Pons (tissue), 1 donor: ENCODE measurements around the gene TBC1D2.

Experiments used
- DNase-seq: peaks from one replicate; pipeline ENCODE4 v3.0.0-alpha.2; 2016; ENCODE audit warnings: low spot score

The TBC1D2 gene

DNA sequence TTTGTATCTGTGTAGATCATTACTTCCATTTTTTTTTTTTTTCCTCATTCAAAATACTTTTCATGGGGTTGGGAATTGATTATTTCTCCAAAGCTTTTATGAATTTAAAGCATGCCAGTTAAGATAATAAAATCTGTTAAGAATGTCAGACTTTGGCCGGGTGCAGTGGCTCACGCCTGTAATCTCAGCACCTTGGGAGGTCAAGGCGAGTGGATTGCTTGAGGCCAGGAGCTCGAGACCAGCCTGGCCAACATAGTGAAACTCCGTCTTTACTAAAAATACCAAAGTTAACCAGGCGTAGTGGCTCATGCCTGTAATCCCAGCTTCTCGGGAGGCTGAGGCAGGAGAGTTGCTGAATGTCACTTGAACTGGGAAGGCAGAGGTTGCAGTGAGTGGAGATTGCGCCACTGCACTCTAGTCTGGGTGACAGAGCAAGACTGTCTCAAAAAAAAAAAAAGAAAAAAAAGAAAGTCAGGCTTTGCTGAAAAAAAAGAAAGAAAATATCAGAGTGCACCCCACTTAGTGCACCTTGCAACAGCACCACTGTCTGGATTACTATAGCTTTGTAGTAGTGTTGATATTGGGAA lies 18.5 kb downstream of the TBC1D2 start:
- DNase-seq: no peak

- no peak for DNase-seq
Observed at GRCh38 chr9:98235126-98235525, 20.3 kb downstream of the TBC1D2 start.

- DNase-seq: no peak
Observed at GRCh38 chr9:98234245-98234825, 21.1 kb downstream of the TBC1D2 start.

- DNase-seq: no peak
Observed at GRCh38 chr9:98232926-98233325, 22.5 kb downstream of the TBC1D2 start.

DNA sequence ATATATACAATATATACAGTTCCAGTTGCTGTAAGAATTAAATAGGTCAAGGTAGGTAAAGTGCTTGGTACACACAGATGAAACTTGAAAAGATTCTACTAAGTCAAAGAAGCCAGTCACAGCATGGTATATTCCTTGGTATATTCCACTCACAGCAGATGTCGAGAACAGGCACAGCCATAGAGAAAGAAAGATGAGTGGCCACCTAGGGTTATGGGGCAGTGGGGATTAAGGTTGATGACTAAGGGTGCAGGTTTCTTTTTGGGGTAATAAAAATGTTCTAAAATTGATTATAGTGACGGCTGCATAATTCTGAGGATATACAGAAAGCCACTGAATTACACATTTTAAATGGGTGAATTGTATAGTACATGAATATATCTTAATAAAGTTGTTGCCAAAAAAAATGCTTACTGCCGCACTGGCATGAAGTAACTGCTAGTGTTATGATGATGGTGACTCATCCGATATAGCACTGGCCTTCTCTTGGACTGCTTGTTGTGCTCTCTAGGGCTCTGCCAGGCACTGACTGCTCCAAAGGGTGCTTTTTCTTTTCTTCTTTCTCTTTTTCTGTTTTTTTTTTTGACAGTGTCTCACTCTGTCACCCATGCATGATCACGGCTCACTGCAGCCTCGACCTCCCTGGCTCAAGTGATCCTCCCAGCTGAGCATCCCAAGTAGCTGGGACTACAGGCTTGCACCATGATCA lies 23.5 kb downstream of the TBC1D2 start:
- DNase-seq: peak; percentile 32

GRCh38 chr9:98230789-98231188 lies 24.7 kb downstream of the TBC1D2 start:
- no peak for DNase-seq

GRCh38 chr9:98230304-98230703 lies 25.1 kb downstream of the TBC1D2 start:
- no peak for DNase-seq

GRCh38 chr9:98229620-98230019 lies 25.8 kb downstream of the TBC1D2 start:
- DNase-seq: no peak

- no peak for DNase-seq
Observed at GRCh38 chr9:98229090-98229395, 26.4 kb downstream of the TBC1D2 start.

- DNase-seq: no peak
Observed at GRCh38 chr9:98228392-98229089, 26.9 kb downstream of the TBC1D2 start.

GRCh38 chr9:98227883-98228282 lies 27.6 kb downstream of the TBC1D2 start:
- DNase-seq: no peak

GRCh38 chr9:98226957-98227356 lies 28.5 kb downstream of the TBC1D2 start:
- DNase-seq: no peak

GRCh38 chr9:98226516-98226915 lies 28.9 kb downstream of the TBC1D2 start:
- no peak for DNase-seq

DNA sequence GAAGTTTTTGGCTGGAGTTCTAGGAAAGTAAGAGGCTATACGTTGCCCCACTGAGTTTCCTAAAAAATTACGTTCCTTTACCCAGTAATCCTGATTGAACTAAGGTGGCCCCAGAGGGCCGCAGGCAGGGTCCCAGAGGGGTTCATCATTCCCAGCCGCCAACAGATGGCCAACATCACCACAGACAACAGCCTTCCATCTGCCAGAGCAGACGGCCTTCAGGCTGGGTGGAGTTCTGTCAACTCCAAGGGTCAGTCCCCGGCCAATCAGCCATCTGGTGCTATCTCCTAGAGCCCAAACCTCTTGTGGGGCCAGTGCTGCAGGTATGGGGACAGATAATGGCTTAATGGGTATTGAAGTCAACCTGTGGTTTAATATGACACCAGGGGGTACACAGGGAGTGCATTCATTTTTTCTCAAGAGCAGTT lies 30.4 kb downstream of the TBC1D2 start:
- no peak for DNase-seq

GRCh38 chr9:98222885-98223691 lies 32.4 kb downstream of the TBC1D2 start:
- DNase-seq: no peak

GRCh38 chr9:98220911-98221310 lies 34.5 kb downstream of the TBC1D2 start:
- DNase-seq: no peak

GRCh38 chr9:98219794-98220370 lies 35.6 kb downstream of the TBC1D2 start:
- DNase-seq: no peak

DNA sequence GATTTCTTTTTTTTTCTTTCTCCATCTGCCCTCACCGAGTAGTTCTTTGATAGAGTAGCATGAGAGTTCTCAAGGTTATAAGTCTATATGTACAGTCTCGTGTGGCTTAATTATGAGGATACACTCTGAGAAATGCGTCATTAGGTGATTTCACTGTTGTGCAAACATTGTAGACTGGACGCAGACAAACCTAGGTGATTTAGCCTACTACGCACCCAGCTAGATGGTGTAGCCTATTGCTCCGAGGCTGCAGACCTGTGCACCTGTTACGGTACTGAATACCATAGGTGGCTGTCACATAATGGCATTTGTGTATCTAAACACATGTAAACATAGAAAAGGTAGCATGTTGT lies 36.1 kb downstream of the TBC1D2 start:
- DNase-seq: no peak

GRCh38 chr9:98218562-98219363 lies 36.7 kb downstream of the TBC1D2 start:
- DNase-seq: no peak

DNA sequence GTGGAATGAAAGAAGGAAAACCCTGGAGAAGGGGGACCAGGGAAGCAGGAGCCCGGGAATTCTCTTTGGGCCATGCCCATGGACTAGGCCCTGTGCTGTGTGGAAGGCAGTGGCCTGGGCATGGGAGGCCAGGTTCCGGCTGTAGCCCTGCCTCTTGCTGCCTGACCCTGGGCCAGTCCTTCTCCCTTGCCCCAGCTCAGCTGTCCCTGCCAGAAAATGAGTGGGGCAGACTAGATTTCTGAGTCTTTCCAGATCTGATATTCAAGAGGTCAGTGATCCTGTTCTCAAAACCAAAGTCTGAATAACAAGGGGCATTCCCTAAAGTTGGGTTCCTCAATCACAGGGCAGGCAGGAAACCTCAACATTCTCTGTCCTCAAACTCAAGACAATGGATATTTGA lies 38.2 kb downstream of the TBC1D2 start:
- no peak for DNase-seq

DNA sequence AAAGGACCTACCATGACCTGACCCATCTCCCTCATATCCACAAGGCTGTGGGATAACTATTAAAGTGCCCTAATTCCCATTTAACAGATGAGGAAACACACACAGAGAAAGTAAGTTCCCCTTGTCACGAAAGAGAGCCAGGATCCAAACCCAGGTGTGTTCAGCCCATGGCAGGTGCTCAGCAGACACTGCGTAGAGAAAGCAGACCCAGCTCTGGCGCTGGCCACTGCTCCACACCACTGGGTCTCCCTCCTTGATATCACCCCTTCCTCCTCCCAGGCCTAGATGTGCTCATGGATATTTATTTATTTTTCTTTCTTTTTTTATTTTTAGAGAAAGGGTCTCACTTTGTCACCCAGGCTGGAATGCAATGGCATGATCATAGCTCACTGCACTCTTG lies 39.1 kb downstream of the TBC1D2 start:
- DNase-seq: no peak
